ENCODE results near the gene CLCA2.

DNA sequence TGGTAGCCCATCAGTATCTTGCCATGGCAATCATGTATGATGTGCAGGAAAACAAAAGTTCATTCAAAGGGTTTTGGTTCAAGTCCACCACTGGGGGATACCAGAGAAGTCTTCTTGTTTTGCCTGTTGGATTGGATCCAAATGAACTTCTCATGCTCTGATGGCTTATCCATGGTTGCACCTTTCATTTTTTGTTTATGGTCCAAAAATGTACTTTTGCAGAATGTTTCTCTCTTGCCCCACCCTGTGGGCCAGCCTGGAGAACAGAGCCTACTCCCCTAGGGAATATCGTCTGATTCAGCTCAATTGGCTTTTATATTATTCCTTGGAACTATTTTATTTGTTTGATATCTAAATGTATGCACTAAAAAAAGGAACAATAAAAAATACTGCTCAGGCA, 24.7 kb downstream of the CLCA2 start:
- no peak for TF ChIP-seq EP300 (IDR thresholded peaks at IDR 0.05; ENCODE audit: borderline replicate concordance in 1 of 2, low read depth in 1 of 2, low read length in 1 of 2)
- TF ChIP-seq, protein P1, sequence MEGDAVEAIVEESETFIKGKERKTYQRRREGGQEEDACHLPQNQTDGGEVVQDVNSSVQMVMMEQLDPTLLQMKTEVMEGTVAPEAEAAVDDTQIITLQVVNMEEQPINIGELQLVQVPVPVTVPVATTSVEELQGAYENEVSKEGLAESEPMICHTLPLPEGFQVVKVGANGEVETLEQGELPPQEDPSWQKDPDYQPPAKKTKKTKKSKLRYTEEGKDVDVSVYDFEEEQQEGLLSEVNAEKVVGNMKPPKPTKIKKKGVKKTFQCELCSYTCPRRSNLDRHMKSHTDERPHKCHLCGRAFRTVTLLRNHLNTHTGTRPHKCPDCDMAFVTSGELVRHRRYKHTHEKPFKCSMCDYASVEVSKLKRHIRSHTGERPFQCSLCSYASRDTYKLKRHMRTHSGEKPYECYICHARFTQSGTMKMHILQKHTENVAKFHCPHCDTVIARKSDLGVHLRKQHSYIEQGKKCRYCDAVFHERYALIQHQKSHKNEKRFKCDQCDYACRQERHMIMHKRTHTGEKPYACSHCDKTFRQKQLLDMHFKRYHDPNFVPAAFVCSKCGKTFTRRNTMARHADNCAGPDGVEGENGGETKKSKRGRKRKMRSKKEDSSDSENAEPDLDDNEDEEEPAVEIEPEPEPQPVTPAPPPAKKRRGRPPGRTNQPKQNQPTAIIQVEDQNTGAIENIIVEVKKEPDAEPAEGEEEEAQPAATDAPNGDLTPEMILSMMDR (IDR thresholded peaks at IDR 0.05) = no peak
- no peak for TF ChIP-seq TEAD4 (IDR thresholded peaks at IDR 0.05; ENCODE audit: borderline replicate concordance, insufficient read depth)
- TF ChIP-seq MXI1 (IDR thresholded peaks at IDR 0.05; ENCODE audit: low read depth, low read length) = no peak
- no peak for TF ChIP-seq FOSL2 (IDR thresholded peaks at IDR 0.05; ENCODE audit: borderline replicate concordance, low read depth)
- TF ChIP-seq, protein P2, sequence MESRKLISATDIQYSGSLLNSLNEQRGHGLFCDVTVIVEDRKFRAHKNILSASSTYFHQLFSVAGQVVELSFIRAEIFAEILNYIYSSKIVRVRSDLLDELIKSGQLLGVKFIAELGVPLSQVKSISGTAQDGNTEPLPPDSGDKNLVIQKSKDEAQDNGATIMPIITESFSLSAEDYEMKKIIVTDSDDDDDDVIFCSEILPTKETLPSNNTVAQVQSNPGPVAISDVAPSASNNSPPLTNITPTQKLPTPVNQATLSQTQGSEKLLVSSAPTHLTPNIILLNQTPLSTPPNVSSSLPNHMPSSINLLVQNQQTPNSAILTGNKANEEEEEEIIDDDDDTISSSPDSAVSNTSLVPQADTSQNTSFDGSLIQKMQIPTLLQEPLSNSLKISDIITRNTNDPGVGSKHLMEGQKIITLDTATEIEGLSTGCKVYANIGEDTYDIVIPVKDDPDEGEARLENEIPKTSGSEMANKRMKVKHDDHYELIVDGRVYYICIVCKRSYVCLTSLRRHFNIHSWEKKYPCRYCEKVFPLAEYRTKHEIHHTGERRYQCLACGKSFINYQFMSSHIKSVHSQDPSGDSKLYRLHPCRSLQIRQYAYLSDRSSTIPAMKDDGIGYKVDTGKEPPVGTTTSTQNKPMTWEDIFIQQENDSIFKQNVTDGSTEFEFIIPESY (IDR thresholded peaks at IDR 0.05; ENCODE audit: borderline replicate concordance, low read depth) = no peak

All from SK-N-SH (cell line).